ENCODE measurements around the gene DHX16. TPM values are rescaled to one million over a fixed set of nuclear protein-coding genes. Genes with fewer than 3 reads are reported as not detected.

The DHX16 gene
- total RNA-seq, 2 donors from 2014 or later: 13.7 to 23.6 TPM

DNA sequence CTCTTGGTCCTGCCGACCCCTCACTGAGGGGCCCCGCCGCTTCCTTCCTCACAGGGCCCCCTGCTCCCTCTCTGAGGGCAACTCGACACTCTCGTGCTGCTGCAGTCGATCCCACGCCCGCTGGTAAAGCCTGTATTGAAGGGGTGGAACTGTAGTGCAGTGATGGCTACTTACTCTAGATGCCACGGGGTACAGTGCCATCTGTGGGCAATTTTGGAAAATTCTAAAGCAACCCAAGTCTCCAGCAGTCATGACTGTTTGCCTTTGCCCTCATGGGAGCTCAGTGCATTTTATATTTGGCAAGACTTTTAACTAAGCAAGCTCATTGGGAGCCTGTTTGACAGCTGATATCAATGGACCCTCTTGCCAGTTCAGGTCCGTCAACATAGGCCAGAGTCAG, 32.3 kb downstream of the DHX16 start:
- Histone ChIP-seq H3K27ac (no peak overlapping the region), H3K4me1 (no peaks in the 10 kb centered on the region), H3K27me3 (no peaks in the 10 kb centered on the region), H3K36me3 (peaks cover 8% of the 10 kb centered on the region), H3K9me3 (no peaks in the 10 kb centered on the region), H3K4me3 (no peak overlapping the region)
- no peak for DNase-seq (ENCODE audit: low spot score)
- TF ChIP-seq, protein P1, sequence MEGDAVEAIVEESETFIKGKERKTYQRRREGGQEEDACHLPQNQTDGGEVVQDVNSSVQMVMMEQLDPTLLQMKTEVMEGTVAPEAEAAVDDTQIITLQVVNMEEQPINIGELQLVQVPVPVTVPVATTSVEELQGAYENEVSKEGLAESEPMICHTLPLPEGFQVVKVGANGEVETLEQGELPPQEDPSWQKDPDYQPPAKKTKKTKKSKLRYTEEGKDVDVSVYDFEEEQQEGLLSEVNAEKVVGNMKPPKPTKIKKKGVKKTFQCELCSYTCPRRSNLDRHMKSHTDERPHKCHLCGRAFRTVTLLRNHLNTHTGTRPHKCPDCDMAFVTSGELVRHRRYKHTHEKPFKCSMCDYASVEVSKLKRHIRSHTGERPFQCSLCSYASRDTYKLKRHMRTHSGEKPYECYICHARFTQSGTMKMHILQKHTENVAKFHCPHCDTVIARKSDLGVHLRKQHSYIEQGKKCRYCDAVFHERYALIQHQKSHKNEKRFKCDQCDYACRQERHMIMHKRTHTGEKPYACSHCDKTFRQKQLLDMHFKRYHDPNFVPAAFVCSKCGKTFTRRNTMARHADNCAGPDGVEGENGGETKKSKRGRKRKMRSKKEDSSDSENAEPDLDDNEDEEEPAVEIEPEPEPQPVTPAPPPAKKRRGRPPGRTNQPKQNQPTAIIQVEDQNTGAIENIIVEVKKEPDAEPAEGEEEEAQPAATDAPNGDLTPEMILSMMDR (IDR thresholded peaks at IDR 0.05): no peak

DNA sequence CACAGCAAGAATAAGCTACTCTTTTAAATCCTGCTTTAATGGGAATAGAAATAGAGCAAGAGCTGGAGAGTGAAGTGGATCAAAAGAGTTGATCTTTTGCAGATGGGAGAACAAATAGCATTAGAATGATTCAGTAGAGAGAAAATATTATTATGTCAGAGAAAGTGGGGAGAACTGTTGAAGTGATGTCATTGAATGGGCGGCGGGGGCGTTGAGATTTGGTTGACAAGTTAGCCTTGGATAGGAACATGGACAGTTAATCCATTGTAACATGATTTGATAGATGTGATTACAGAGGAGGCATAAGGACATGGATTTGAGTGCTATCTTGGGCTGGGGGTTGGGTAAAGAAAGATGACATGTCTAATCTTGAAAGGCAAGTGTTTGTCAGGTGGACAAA, 37.0 kb downstream of the DHX16 start:
- Histone ChIP-seq H3K4me1 (no peaks in the 10 kb centered on the region), H3K36me3 (peaks cover 10% of the 10 kb centered on the region), H3K27ac (no peak overlapping the region), H3K27me3 (no peaks in the 10 kb centered on the region), H3K4me3 (no peak overlapping the region), H3K9me3 (no peaks in the 10 kb centered on the region)
- TF ChIP-seq, protein P1 (IDR thresholded peaks at IDR 0.05): no peak
- no peak for DNase-seq (ENCODE audit: low spot score)

DNA sequence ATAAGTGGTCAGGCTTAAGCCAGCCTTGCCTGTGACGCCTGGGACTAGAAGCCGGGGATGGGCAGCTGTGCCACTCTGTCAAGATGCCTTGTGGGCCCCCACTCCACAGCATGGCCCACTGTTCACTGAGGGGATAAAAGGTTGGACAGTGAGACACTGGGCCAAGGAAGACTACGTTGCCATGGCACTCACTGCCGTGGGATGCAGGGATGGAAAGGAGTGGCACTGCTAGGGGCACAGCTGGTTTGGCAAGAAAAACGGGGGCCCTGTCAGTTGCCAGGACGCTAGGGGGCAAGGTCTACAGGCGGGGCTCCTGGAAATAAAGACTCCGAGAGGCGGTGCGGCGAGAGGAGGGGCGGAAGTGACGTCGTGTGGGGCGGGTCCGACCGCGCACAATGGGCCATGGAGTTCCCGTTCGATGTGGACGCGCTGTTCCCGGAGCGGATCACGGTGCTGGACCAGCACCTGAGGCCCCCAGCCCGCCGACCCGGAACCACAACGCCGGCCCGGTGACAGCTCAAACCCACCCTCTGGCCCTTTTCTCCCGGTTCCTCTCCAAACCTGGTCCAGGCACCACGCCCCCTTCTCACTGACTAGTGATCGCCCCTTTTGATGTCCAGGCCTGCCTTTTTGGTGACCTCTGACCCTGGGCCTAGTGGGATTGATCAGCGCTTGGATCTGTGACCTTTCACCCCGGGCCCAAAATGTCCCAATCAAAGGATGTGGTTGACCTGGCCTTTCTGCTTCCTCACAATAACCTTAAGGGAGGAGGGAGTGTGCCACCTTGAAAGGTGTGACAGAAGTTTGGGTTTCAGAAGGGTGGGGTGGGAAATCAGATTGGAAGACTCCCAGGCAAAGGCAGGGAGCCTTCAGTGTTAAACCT, 46.1 kb downstream of the DHX16 start, which contains the start of gene ATAT1:
Gene ATAT1, plus strand, starts transcription at position 391 of the 883 bp plus-strand sequence.
- Histone ChIP-seq H3K27ac (peak within 1 kb of the TSS; percentile 89 to 90), H3K27me3 (no peaks in the 10 kb centered on the region), H3K4me3 (peak within 1 kb of the TSS; percentile 52 to 59), H3K4me1 (peaks cover 0 to 13% of the 10 kb centered on the region in 2 donors), H3K36me3 (peaks cover 54% of the 10 kb centered on the region), H3K9me3 (no peaks in the 10 kb centered on the region)
- peak; percentile 94 for DNase-seq (ENCODE audit: low spot score)
- TF ChIP-seq, protein P1 (IDR thresholded peaks at IDR 0.05): peak in 1 of 2 donors; percentile 66

DNA sequence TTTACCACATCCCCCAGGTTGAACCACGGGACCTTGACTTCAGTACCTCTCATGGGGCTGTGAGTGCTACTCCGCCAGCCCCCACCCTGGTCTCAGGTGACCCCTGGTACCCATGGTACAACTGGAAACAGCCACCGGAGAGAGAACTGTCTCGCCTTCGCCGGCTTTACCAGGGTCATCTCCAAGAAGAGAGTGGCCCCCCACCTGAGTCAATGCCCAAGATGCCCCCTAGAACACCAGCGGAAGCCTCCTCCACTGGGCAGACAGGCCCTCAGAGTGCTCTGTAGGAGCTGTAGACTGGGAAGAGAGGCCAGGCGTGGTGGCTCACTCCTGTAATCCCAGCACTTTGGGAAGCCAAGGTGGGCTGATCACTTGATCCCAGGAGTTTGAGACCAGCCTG, 47.3 kb downstream of the DHX16 start:
- TF ChIP-seq, protein P1 (IDR thresholded peaks at IDR 0.05): no peak
- Histone ChIP-seq H3K4me1 (peaks cover 0 to 13% of the 10 kb centered on the region in 2 donors), H3K27ac (no peak overlapping the region), H3K9me3 (no peaks in the 10 kb centered on the region), H3K4me3 (no peak overlapping the region), H3K27me3 (no peaks in the 10 kb centered on the region), H3K36me3 (peaks cover 61% of the 10 kb centered on the region)
- no peak for DNase-seq (ENCODE audit: low spot score)

DNA sequence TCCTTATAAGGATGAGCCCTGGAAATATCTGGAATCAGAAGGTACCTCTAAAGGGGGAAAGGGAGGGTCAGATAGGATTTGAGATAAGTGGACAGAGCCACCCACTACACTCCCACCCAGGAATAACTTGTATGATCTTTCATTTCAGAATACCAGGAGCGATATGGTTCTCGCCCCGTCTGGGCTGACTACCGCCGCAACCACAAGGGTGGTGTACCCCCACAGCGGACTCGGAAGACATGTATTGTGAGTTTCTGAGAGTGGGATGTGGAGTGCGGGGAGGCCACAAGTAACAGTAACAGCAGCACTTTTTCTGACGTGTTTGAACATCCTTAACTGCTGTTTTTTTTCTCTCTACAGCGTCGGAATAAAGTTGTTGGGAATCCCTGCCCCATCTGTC, 53.2 kb downstream of the DHX16 start:
- TF ChIP-seq, protein P1 (IDR thresholded peaks at IDR 0.05): no peak
- Histone ChIP-seq H3K4me1 (peaks cover 0 to 16% of the 10 kb centered on the region in 2 donors), H3K36me3 (peaks cover 66% of the 10 kb centered on the region), H3K4me3 (no peak overlapping the region), H3K27me3 (no peaks in the 10 kb centered on the region), H3K27ac (no peak overlapping the region), H3K9me3 (no peaks in the 10 kb centered on the region)
- DNase-seq (ENCODE audit: low spot score): no peak
